ENCODE data around the gene VAMP2.

Gene VAMP2

DNA sequence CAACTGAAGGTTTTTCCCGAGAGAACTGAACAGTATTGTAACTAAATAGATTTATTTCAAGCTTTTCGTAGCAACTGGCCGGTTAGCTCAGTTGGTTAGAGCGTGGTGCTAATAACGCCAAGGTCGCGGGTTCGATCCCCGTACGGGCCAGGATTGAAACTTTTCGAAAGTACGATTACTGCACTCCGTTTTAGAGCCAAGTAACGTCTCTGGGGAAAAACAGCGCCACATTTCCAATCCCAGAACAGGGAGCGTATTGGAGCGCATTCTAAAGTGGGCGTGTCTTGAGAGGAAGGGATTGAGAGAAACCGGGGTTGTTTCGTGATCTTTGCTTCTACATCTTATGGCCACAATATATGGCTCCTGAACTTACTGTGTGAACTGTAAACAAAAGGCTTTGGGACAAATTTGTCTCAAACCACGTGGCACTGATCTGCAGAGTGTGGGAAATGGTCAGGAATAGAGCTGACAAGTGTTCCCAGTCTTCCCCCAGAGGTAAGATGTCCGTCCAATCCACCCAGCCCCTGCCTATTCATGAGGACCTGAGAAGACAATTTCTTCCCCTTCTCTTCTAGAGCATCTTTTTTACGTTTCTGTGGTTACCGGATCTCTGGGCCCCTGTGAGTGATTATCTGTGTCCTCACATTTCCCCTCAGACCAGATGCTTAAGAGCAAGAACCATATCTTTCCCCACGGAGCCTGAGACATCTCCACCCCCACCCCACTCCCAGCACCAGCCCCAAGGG lies 24.9 kb upstream of the VAMP2 start:
- Histone ChIP-seq H3K27me3 (ENCODE audit: insufficient read depth, low read depth, severe bottlenecking) (no peaks in the 10 kb centered on the region), H3K27ac (peak overlapping the region; percentile 85), H3K36me3 (no peaks in the 10 kb centered on the region), H3K9me3 (ENCODE audit: severe bottlenecking) (no peaks in the 10 kb centered on the region), H3K4me3 (ENCODE audit: low read depth, low read length) (peak overlapping the region; percentile 98)
- TF ChIP-seq, protein P1, sequence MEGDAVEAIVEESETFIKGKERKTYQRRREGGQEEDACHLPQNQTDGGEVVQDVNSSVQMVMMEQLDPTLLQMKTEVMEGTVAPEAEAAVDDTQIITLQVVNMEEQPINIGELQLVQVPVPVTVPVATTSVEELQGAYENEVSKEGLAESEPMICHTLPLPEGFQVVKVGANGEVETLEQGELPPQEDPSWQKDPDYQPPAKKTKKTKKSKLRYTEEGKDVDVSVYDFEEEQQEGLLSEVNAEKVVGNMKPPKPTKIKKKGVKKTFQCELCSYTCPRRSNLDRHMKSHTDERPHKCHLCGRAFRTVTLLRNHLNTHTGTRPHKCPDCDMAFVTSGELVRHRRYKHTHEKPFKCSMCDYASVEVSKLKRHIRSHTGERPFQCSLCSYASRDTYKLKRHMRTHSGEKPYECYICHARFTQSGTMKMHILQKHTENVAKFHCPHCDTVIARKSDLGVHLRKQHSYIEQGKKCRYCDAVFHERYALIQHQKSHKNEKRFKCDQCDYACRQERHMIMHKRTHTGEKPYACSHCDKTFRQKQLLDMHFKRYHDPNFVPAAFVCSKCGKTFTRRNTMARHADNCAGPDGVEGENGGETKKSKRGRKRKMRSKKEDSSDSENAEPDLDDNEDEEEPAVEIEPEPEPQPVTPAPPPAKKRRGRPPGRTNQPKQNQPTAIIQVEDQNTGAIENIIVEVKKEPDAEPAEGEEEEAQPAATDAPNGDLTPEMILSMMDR (IDR thresholded peaks at IDR 0.05; ENCODE audit: low read depth, low read length) = no peak
- DNase-seq = peak; percentile 94

DNA sequence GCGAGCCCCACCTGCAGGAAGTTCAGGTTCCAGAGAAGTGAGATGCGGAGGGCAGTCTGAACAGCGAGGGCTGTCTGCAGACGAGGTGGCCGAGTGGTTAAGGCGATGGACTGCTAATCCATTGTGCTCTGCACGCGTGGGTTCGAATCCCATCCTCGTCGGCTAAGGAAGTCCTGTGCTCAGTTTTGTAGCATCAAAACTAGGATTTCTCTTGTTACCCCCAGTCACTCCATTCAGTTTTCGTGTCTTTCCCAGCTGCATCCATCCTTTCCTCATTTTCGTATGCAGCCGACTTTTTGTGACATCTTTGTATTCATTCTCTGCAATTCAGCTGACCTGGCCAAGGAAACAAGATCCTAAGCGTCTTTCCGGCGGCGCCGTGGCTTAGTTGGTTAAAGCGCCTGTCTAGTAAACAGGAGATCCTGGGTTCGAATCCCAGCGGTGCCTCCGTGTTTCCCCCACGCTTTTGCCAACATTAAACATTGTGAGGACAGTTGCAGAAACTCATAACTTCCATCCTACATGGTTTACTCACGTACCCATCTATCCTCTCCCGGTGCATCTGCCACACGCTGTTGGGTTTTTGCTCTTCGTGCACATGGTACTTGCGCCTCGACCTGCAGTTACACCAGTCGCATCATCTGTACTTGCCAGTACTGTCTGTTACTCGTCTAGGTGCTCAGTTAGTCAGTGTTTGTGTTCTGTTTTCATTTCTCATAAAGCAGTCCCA lies 24.2 kb upstream of the VAMP2 start:
- DNase-seq = peak; percentile 95
- Histone ChIP-seq H3K36me3 (no peaks in the 10 kb centered on the region), H3K4me3 (ENCODE audit: low read depth, low read length) (peak overlapping the region; percentile 98), H3K27ac (peak overlapping the region; percentile 85), H3K9me3 (ENCODE audit: severe bottlenecking) (no peaks in the 10 kb centered on the region), H3K27me3 (ENCODE audit: insufficient read depth, low read depth, severe bottlenecking) (no peaks in the 10 kb centered on the region)
- TF ChIP-seq, protein P1 (IDR thresholded peaks at IDR 0.05; ENCODE audit: low read depth, low read length) = peak; percentile 48; the same call in 1 of the 2 replicates

DNA sequence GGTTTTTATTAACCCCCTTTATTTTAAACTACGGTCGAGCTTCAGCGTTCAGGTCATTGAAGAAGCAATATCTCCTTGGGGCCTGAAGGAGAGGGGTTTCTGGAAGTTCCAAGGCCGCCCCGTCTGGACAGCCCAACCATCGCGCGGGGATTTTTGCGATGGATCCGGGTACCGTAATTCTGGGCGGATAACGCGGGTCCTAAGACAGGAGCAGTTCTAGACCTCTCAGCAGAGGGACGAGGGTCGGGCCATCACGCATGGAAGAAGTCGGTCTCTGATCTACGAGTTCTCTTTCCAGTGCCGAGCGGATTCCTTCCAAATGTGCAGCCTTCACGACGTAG lies 23.7 kb upstream of the VAMP2 start:
- Histone ChIP-seq H3K9me3 (ENCODE audit: severe bottlenecking) (no peaks in the 10 kb centered on the region), H3K36me3 (no peaks in the 10 kb centered on the region), H3K4me3 (ENCODE audit: low read depth, low read length) (peak overlapping the region; percentile 98), H3K27me3 (ENCODE audit: insufficient read depth, low read depth, severe bottlenecking) (no peaks in the 10 kb centered on the region), H3K27ac (peak overlapping the region; percentile 85)
- TF ChIP-seq, protein P1 (IDR thresholded peaks at IDR 0.05; ENCODE audit: low read depth, low read length) = no peak
- DNase-seq = no peak

DNA sequence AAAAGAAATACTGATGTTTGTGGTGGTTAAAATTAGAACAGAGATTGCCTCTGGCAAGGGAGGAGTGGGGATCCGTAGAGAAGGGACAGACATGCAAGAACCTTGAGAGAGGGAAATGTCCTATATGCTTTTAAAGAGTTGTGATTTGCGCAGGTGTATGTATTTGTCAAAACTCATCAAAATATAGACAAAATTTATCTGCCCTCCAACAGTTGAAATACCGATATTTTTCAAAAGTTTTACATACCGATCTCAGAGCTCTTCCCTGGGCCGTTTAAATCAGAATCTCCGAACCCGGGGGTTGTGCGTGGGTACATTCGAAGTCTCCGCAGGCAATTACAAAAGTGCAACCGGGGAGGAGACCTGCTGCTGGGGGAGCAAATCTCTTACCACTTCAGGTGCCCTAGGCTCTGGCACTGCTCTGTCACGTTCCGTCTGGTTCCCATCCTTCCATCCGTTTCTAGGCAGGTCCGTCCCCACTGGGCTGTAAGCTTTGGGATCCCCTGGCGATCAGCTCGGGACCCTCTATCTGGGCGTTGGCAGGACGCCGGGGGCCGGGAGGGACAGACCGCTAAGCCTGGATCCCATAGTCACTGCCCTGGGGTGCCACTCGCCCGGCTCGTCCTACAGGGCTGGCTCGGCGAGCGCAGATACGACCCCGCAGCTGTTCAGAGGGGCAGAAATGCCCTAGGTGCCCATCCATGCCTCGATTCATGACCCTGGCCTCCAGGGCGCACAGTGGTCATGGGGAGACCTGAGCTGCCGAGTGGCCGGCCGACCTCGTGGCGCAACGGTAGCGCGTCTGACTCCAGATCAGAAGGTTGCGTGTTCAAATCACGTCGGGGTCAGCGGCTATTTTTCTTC lies 23.1 kb upstream of the VAMP2 start:
- peak overlapping the region; percentile 85 for H3K27ac ChIP-seq
- H3K4me3 ChIP-seq (ENCODE audit: low read depth, low read length) = peak overlapping the region; percentile 98
- peak; percentile 77 for DNase-seq
- TF ChIP-seq, protein P1 (IDR thresholded peaks at IDR 0.05; ENCODE audit: low read depth, low read length) = no peak
- H3K36me3 ChIP-seq = no peaks in the 10 kb centered on the region
- H3K27me3 ChIP-seq (ENCODE audit: insufficient read depth, low read depth, severe bottlenecking) = no peaks in the 10 kb centered on the region
- H3K9me3 ChIP-seq (ENCODE audit: severe bottlenecking) = no peaks in the 10 kb centered on the region

DNA sequence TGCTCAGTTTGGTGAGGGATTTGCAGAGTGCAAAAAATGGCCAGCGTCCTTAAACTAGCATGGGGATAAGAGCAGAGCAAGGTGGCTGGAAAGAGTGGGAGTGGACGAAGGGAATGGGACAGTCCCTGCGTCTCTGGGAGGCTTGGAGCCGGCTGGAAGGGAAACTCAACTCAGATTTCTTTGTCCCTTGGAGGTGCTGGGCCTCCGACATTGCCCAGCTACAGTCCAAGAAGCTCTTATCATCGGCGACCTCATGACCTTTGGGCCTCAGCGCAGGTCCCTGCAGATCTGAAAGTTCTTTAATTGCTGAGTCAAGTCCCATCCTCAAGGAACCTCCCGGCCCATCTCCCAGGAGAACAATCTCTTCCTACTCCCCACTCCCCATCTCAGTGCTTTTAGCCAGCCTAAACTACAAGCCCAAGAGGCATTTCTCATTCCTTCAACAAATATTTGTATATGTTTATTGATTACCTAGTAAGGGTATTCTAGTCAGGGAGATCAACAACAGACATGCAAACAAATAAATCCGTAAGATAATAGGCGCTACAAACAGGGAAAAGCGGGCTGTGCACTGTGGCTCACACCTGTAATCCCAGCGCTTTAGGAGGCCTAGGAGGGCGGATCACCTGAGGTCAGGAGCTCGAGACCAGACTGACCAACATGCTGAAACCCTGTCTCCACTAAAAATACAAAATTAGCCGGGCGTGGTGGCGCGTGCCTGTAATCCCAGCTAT lies 14.4 kb upstream of the VAMP2 start:
- TF ChIP-seq, protein P1 (IDR thresholded peaks at IDR 0.05; ENCODE audit: low read depth, low read length) = no peak
- peak overlapping the region; percentile 89 for H3K27ac ChIP-seq
- no peaks in the 10 kb centered on the region for H3K27me3 ChIP-seq (ENCODE audit: insufficient read depth, low read depth, severe bottlenecking)
- no peaks in the 10 kb centered on the region for H3K9me3 ChIP-seq (ENCODE audit: severe bottlenecking)
- H3K4me3 ChIP-seq (ENCODE audit: low read depth, low read length) = peak overlapping the region; percentile 65
- H3K36me3 ChIP-seq = no peaks in the 10 kb centered on the region
- peak; percentile 51 for DNase-seq
